GM12865 (cell line): Measurements from ENCODE around the gene ADCY9.

Source experiments
- DNase-seq: peaks from one replicate; pipeline ENCODE4 v3.0.0; 2010; ENCODE audit warnings: low read depth
- H3K4me3 ChIP-seq: 2 replicates; pipeline ENCODE4 v1.5.1; 2011; ENCODE audit warnings: mild to moderate bottlenecking, low read depth, low read length, control low read depth
- TF ChIP-seq, protein P1 (sequence below): IDR thresholded peaks from 2 replicates; pipeline ENCODE4 v1.5.1; 2011; ENCODE audit warnings: low read length, control low read depth, low read depth, inconsistent platforms; ENCODE audit not compliant: insufficient read depth; ENCODE audit errors: missing control alignments

ADCY9 gene

DNA sequence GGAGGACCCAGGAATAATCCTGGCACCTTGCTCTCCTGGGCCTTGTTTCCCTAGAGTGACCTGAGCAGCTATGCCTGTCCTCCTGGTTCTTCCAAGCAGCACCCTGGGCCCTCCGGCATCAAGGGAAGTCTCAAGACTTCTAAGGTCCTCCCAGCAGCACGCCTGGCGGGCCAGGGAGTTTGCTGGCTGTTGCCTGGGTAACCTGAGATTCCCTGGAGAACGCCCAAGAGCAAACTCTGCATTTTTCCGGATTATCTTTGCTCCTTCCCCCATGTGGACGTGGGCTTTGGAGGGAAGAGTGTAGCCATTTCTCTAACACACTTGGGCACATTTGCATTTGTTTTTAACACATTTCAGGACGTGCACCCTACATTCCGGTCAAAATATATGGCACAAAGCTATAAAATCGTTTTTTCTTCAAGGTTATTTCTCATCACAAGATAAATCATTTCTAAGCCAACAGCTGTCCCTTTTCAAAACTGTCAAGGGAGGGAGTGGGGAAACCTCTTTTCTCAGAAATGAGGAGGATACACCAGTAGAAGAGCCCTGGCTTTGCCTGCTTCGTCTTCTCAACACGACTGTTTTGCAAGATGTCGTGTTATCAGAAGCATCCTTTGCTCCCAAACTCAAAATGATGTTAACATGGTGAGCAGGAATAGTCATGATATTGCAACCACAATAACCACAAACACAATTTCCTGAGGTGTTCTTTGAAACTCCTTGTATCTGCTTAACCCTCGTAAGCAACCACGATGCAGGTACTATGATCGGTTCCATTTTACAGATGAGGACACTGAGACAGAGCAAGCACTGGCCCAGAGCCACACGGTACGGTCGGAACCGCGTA is 116.5 kb downstream of the ADCY9 start:
- TF ChIP-seq, protein P1, sequence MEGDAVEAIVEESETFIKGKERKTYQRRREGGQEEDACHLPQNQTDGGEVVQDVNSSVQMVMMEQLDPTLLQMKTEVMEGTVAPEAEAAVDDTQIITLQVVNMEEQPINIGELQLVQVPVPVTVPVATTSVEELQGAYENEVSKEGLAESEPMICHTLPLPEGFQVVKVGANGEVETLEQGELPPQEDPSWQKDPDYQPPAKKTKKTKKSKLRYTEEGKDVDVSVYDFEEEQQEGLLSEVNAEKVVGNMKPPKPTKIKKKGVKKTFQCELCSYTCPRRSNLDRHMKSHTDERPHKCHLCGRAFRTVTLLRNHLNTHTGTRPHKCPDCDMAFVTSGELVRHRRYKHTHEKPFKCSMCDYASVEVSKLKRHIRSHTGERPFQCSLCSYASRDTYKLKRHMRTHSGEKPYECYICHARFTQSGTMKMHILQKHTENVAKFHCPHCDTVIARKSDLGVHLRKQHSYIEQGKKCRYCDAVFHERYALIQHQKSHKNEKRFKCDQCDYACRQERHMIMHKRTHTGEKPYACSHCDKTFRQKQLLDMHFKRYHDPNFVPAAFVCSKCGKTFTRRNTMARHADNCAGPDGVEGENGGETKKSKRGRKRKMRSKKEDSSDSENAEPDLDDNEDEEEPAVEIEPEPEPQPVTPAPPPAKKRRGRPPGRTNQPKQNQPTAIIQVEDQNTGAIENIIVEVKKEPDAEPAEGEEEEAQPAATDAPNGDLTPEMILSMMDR: no peak
- DNase-seq: no peak
- no peak overlapping the region for H3K4me3 ChIP-seq

DNA sequence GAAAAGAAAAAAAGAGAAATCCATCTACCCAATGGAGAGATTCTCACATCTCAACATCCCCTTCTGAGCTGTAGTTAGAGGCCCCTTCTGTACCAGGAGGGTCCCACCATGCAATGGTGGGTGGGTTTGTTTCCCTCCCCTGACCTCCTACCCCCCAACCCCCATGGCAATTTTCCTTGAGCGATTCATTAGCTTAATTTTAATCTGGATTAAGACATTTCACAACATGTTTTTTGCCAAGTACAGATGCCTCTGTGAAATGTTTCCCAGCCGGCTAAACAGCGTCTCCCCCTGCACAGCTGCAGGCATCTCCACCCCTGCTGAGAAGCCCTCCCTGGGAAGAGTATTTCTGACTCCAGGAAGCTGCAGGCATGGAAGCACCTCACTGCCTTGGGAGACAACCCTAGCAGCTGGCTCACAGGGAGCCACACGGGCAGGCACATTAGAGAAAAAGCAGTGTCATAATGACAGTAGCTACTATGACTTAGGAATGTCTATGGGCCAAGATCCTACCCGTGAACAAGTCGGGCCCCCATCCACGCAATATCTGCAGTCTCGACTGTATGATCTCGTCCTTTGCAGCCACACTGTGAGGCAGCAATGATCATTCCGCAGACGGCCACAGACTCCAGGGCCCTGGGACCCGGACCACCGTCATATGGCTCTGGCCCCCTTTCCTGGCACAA is 117.3 kb downstream of the ADCY9 start:
- no peak overlapping the region for H3K4me3 ChIP-seq
- TF ChIP-seq, protein P1: no peak
- DNase-seq: no peak

DNA sequence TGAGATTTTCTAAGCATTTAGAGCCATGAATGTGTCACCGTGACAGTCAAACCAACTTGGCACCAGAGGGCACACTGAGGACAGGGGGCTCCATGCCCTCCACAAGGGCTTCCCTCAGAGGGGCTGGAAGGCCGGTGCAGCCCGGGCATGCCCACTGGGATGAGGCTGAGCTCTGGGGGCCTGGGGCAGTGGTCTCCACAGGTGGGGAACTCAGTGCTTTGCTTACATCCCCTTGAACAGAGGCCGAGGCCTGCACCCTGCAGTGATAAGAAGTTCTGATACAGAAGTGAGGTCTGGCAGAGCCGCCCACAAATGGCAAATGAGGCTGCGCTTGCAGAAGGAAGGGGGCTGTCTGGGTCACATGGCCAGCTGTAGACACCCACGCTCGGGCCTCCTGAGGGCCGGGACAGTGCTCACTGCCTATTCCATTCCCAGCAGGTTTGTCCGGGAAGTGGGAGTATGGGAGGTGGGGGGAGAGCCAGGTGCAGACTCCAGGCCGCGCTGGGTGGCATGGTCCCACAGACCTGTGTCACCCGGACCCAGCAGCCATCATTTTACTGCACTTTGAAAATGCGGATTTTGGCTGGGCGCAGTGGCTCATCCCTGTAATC is 118.9 kb downstream of the ADCY9 start:
- TF ChIP-seq, protein P1: no peak
- DNase-seq: no peak
- no peak overlapping the region for H3K4me3 ChIP-seq

DNA sequence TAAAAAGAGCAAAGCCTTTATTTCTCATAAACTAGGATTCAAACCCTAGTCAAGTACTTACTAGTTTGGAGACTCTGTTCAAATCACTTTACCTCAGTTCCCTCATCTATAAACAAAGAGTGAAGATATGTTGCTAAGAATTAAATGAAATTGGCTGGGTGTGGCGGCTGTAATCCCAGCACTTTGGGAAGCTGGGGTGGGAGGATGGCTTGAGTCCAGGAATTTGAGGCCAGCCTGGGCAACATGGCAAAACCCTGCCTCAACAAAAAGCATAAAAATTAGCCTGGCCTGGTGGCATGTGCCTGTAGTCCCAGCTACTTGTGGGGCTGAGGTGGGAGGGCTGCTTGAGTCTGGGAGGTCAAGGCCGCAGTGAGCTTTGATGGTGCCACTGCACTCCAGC is 121.2 kb downstream of the ADCY9 start:
- DNase-seq: no peak
- TF ChIP-seq, protein P1: no peak
- H3K4me3 ChIP-seq: no peak overlapping the region

DNA sequence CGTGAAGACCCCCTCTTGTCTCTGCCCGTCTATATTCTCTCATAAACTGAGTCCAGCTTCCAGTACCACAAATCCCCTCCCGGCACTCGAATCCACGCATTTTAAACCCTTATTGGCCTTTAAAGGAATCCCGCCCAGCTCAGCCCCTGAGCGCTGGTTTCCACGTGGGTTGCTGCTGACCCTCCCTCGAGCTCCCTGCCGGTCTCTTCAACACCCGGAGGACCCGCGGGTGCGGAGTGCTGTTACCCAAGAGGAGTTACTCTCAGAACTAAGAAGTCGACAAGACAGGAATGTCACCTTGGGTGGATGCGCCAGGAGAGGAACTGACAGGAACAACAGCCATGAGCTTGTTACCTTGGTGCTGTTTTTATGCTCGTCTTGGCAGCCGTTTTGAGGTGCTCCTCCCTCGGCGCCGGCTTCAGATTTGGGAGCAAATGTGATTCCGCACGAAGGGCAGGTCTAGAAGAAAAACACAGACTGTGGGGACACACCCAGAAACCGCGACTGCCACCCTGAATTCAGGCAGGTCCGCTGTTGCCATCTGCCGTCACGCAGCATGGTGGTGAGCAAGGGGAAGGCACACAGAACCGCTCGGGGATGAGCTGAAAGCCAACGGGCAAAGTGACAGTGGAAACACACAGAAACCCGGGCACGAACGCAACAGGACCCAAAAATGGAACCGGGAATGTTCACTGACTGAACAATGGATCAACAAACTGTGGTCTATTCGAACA is 123.0 kb downstream of the ADCY9 start:
- TF ChIP-seq, protein P1: no peak
- no peak overlapping the region for H3K4me3 ChIP-seq
- DNase-seq: no peak

DNA sequence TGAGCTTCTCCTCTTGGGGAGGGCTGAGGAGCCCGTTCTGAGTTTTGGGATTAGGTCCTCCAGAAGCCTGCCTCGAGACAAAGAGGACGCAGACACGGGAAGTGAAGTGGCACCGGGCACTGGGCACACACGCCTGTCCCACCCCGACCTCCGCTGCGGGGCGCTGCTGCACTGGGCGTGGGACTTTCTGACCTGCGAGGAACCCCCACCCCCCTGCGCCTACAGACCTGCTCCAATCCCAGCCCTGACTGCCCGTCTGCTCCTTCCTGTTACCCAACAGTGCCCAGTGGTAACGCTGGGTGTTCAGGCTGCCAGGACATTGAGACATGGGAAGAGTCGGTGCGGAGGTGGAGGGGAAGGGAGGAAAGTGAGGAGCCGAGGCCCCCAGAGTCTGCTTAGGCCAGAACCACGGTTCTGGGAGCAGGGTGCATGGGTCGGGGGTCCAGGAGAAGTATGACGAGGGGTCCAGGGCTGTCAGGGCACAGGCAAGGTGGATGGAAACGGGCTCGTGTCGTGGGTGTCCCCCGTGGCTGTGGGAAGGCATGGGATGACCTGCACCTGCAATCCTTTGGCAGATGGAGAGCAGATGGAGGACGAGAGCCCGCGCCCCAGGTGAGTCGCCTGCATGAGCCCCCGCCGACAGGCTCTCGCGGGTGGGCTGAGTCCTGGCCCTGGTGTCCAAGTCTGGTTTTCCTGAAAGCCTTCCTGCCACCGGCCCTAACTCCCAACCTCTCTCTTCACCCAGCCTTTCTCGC is 123.8 kb downstream of the ADCY9 start:
- H3K4me3 ChIP-seq: no peak overlapping the region
- TF ChIP-seq, protein P1: no peak
- no peak for DNase-seq
